Type B pancreatic cell (in vitro differentiated cells): ENCODE results near the gene ABL1. TPM values are rescaled to one million over a fixed set of nuclear protein-coding genes. Genes with fewer than 3 reads are reported as not detected.

Experiments
- DNase-seq: peaks from one replicate; pipeline ENCODE4 v3.0.0; 2021; ENCODE audit warnings: mixed read lengths; ENCODE audit not compliant: unreplicated experiment; ENCODE audit errors: extremely low spot score
- H3K27ac Mint-ChIP-seq: 2 replicates; pipeline ENCODE4 v1.8.0; 2021; ENCODE audit warnings: mild to moderate bottlenecking, mixed read lengths
- H3K27me3 Mint-ChIP-seq: 2 replicates; pipeline ENCODE4 v1.8.0; 2021; ENCODE audit warnings: mixed read lengths
- H3K36me3 Mint-ChIP-seq: 2 replicates; pipeline ENCODE4 v1.8.0; 2021; ENCODE audit warnings: mixed read lengths
- H3K4me1 Mint-ChIP-seq: one replicate; pipeline ENCODE4 v1.8.0; 2021; ENCODE audit warnings: mixed read lengths; ENCODE audit not compliant: unreplicated experiment
- H3K4me3 Mint-ChIP-seq: 2 replicates; pipeline ENCODE4 v1.8.0; 2021; ENCODE audit warnings: mild to moderate bottlenecking, mixed read lengths
- H3K9me3 Mint-ChIP-seq: 2 replicates; pipeline ENCODE4 v1.8.0; 2021; ENCODE audit warnings: mixed read lengths
- total RNA-seq: library from RNA; stranded (reverse); gene quantifications from 2 replicates; pipeline ENCODE4 v1.2.1, GENCODE V29; 2021; ENCODE audit warnings: low replicate concordance
- TF ChIP-seq, protein P1 (sequence below): fragments of 200-600 bp; sonication (generic); conservative IDR thresholded peaks from 2 replicates; pipeline ENCODE4 v1.5.0; 2021; ENCODE audit warnings: antibody characterized with exemption, mild to moderate bottlenecking

Gene ABL1
- total RNA-seq, 1 donor from 2014 or later, result 91.8 TPM

DNA sequence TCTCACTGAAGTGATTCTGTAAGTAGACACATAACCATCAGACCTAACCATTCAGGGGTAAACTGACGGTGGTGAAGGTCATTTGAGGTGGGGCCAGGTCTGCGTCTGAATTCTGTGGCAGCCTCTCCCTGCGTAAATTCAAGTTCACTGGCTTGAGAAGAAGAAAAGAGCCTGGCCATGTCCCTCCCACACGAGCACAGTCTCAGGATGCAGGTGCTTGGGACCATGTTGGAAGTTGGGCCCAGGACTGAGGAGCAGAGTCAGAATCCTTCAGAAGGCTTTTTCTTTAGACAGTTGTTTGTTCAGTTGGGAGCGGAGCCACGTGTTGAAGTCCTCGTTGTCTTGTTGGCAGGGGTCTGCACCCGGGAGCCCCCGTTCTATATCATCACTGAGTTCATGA, 37.5 kb downstream of the ABL1 start:
- Mint-ChIP-seq H3K4me3 (no peak overlapping the region), H3K4me1 (peaks cover 12% of the 10 kb centered on the region), H3K36me3 (peaks cover 26% of the 10 kb centered on the region), H3K27me3 (no peaks in the 10 kb centered on the region), H3K27ac (no peak overlapping the region), H3K9me3 (no peaks in the 10 kb centered on the region)
- TF ChIP-seq, protein P1, sequence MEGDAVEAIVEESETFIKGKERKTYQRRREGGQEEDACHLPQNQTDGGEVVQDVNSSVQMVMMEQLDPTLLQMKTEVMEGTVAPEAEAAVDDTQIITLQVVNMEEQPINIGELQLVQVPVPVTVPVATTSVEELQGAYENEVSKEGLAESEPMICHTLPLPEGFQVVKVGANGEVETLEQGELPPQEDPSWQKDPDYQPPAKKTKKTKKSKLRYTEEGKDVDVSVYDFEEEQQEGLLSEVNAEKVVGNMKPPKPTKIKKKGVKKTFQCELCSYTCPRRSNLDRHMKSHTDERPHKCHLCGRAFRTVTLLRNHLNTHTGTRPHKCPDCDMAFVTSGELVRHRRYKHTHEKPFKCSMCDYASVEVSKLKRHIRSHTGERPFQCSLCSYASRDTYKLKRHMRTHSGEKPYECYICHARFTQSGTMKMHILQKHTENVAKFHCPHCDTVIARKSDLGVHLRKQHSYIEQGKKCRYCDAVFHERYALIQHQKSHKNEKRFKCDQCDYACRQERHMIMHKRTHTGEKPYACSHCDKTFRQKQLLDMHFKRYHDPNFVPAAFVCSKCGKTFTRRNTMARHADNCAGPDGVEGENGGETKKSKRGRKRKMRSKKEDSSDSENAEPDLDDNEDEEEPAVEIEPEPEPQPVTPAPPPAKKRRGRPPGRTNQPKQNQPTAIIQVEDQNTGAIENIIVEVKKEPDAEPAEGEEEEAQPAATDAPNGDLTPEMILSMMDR, result no peak
- no peak for DNase-seq

DNA sequence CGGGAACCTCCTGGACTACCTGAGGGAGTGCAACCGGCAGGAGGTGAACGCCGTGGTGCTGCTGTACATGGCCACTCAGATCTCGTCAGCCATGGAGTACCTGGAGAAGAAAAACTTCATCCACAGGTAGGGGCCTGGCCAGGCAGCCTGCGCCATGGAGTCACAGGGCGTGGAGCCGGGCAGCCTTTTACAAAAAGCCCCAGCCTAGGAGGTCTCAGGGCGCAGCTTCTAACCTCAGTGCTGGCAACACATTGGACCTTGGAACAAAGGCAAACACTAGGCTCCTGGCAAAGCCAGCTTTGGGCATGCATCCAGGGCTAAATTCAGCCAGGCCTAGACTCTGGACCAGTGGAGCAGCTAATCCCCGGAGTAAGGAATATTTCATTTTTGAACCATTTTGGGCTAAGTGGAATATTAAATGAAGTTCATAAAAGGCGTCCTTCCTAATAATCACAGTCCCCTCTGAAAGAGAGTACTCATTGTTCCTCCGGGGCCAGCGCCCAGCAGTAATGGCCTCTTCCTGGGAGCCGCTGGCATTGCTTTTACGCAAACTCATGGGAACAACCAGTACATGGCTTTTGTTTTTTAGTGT, 38.0 kb downstream of the ABL1 start:
- TF ChIP-seq, protein P1, result no peak
- Mint-ChIP-seq H3K27me3 (no peaks in the 10 kb centered on the region), H3K36me3 (peaks cover 26% of the 10 kb centered on the region)

DNA sequence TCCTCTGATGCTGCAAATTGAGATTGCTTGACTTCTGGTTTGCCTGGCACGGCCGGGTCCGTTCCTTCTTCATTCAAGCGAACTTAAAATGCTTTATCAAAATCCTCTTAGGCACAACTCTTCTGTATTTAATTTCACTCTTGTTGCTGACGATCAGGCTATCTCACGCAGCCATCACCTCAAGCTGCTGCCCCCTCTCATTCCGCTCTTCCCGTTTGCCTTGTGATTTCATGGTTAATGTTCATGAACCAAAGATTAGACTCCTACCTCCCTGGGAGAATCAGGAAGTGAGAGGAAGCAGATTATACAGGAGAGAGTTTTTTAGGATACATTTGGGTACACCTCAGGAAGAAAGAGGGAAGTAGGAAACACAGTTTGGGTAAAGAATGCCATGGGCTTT, 38.9 kb downstream of the ABL1 start:
- Mint-ChIP-seq H3K9me3 (no peaks in the 10 kb centered on the region), H3K4me1 (peaks cover 8% of the 10 kb centered on the region), H3K4me3 (no peak overlapping the region), H3K36me3 (peaks cover 26% of the 10 kb centered on the region), H3K27me3 (no peaks in the 10 kb centered on the region), H3K27ac (no peak overlapping the region)
- TF ChIP-seq, protein P1, result no peak
- DNase-seq, result no peak

More for the DNA sequence above, 38.0 kb downstream of the ABL1 start:
- Mint-ChIP-seq H3K9me3 (no peaks in the 10 kb centered on the region), H3K4me3 (no peak overlapping the region), H3K4me1 (peaks cover 12% of the 10 kb centered on the region), H3K27ac (no peak overlapping the region)
- DNase-seq, result no peak

DNA sequence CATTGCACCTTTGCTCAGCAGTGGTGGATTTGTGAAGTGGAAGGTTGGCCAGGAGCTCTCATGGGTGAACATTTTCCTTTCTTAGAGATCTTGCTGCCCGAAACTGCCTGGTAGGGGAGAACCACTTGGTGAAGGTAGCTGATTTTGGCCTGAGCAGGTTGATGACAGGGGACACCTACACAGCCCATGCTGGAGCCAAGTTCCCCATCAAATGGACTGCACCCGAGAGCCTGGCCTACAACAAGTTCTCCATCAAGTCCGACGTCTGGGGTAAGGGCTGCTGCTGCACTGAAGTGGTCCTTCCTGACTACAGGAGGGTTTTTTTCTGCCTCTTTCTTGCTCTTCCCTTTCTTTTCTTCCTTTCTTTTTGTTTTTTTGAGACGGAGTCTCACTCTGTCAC, 39.7 kb downstream of the ABL1 start:
- Mint-ChIP-seq H3K4me1 (peaks cover 8% of the 10 kb centered on the region), H3K27me3 (no peaks in the 10 kb centered on the region), H3K36me3 (peaks cover 31% of the 10 kb centered on the region), H3K4me3 (no peak overlapping the region), H3K27ac (no peak overlapping the region), H3K9me3 (no peaks in the 10 kb centered on the region)
- TF ChIP-seq, protein P1, result no peak
- DNase-seq, result no peak

DNA sequence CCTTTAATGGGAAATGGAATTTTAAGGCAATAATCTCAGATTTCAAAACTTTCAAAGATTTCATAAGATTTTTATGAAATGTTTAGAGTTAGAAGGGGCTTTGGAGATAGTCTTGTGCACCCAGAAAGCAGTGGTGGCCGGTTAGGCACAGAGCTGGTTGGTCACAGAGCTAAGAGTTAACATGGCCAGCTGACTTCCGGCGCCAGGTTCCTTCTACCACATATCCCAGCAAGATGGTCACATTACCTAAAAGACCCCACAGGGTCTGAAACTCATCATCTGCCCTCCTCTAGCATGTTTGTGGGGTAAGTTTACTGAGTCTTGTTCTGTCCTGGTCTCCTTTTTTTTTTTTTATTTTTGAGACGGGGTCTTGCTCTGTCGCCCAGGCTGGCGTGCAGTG, 42.2 kb downstream of the ABL1 start:
- Mint-ChIP-seq H3K9me3 (no peaks in the 10 kb centered on the region), H3K4me3 (no peak overlapping the region), H3K36me3 (peaks cover 25% of the 10 kb centered on the region), H3K27me3 (no peaks in the 10 kb centered on the region), H3K4me1 (no peaks in the 10 kb centered on the region), H3K27ac (no peak overlapping the region)
- DNase-seq, result no peak
- TF ChIP-seq, protein P1, result no peak

DNA sequence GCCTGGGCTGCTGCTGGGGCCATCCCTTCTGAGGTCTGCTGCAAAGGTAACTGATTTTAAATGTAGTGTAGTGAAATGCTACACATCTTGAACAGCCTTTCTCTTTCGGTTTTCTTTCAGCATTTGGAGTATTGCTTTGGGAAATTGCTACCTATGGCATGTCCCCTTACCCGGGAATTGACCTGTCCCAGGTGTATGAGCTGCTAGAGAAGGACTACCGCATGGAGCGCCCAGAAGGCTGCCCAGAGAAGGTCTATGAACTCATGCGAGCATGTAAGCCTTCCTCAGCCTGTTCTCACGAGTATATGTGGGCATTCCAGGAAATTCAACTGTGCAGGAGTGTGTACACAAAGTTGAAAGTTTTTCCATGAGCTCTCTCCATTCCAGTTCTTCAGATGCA, 43.2 kb downstream of the ABL1 start:
- no peak overlapping the region for H3K27ac Mint-ChIP-seq
- H3K9me3 Mint-ChIP-seq, result no peaks in the 10 kb centered on the region
- no peak for DNase-seq
- no peak overlapping the region for H3K4me3 Mint-ChIP-seq
- TF ChIP-seq, protein P1, result no peak
- H3K27me3 Mint-ChIP-seq, result no peaks in the 10 kb centered on the region
- no peaks in the 10 kb centered on the region for H3K4me1 Mint-ChIP-seq
- peaks cover 24% of the 10 kb centered on the region for H3K36me3 Mint-ChIP-seq
